K562 (cell line): ENCODE measurements around the gene SPATA32. TPM values are rescaled to one million over a fixed set of nuclear protein-coding genes. Genes with fewer than 3 reads are reported as not detected.

Source experiments
- ATAC-seq: fragments of 200-7000 bp; cut with Tn5 transposase; 3 replicates; pipeline ENCODE4 v1.9.1; 2020; ENCODE audit warnings: moderate library complexity
- BruUV-seq: library from RNA; stranded (reverse); fragments of 400-500 nt; replicated peaks from 2 replicates; lab custom pipeline; 2021; lab: Mats Ljungman, UMichigan
- CTCF ChIA-PET: fragments of 300-600 bp; formaldehyde crosslinking; extraction: SDS; loops from one replicate; lab custom pipeline; 2021; ENCODE audit warnings: low intra/inter-chr PET ratio; lab: Yijun Ruan, JAX
- POLR2A ChIA-PET: fragments of 300-600, 350-650 bp; sonication (Branson Sonifier 250); formaldehyde crosslinking; extraction: SDS; loops from one replicate; lab custom pipeline; 2021; ENCODE audit warnings: antibody characterized with exemption, inconsistent platforms; lab: Yijun Ruan, JAX
- DNase-seq, 4 experiments: peaks; one replicate each; pipeline versions ENCODE4 v3.0.0 to v3.0.0-alpha.2; 2011 to 2018; ENCODE audit warnings: low spot score in 3 of 4, mixed read lengths in 3 of 4; ENCODE audit errors: extremely low read depth in 1 of 4
- FAIRE-seq: peaks from 2 replicates; lab custom pipeline; 2011; peaks lifted over from hg19 to GRCh38; lab: Jason Lieb, UNC
- H2AFZ ChIP-seq: 2 replicates; pipeline ENCODE4 v1.6.0; 2011; ENCODE audit warnings: low read depth, low read length, control low read depth, inconsistent platforms
- H3K27ac ChIP-seq: fragments of 200-600 bp; 3 replicates; pipeline ENCODE4 v1.8.0; 2011; ENCODE audit warnings: low read depth, mild to moderate bottlenecking, control low read depth, inconsistent platforms, low read length, moderate library complexity, mixed read lengths; ENCODE audit errors: extremely low read depth
- H3K27me3 ChIP-seq, 2 experiments: fragments of 300-600 bp in 1 of 2; 2 replicates in 1 of 2; 3 replicates in 1 of 2; pipeline versions ENCODE4 v1.6.0 to v1.8.0; 2011; ENCODE audit warnings: inconsistent platforms in 2 of 2, low read length in 2 of 2, mild to moderate bottlenecking in 1 of 2, mixed read lengths in 1 of 2, moderate library complexity in 1 of 2; ENCODE audit not compliant: control insufficient read depth in 2 of 2, insufficient read depth in 2 of 2
- H3K36me3 ChIP-seq: fragments of 300-600 bp; 3 replicates; pipeline ENCODE4 v1.8.0; 2011; ENCODE audit warnings: mild to moderate bottlenecking, low read length, inconsistent platforms; ENCODE audit not compliant: control insufficient read depth, insufficient read depth
- H3K4me1 ChIP-seq, 2 experiments: fragments of 200-600 bp in 1 of 2; replicated peaks in 1 of 2; 2 replicates in 1 of 2; 3 replicates in 1 of 2; pipeline versions ENCODE4 v1.5.1 to v1.8.0; 2011; ENCODE audit warnings: inconsistent platforms in 2 of 2, low read length in 2 of 2, mild to moderate bottlenecking in 1 of 2, mixed read lengths in 1 of 2, moderate library complexity in 1 of 2; ENCODE audit not compliant: control insufficient read depth in 2 of 2, insufficient read depth in 2 of 2
- H3K4me2 ChIP-seq: 2 replicates; pipeline ENCODE4 v1.6.1; 2011; ENCODE audit warnings: low read length, control low read depth, inconsistent platforms, mixed read lengths; ENCODE audit not compliant: insufficient read depth
- H3K4me3 ChIP-seq: fragments of 200-600 bp; sonication (generic), shearing (Covaris generic); 2 replicates; pipeline ENCODE4 v1.5.1; 2016; ENCODE audit warnings: control low read depth, inconsistent platforms
- H3K79me2 ChIP-seq: fragments of 200-600 bp; 3 replicates; pipeline ENCODE4 v1.8.0; 2011; ENCODE audit warnings: low read length, inconsistent platforms; ENCODE audit not compliant: control insufficient read depth, insufficient read depth
- H3K9ac ChIP-seq, 2 experiments: 2 replicates each; pipeline versions ENCODE4 v1.6.0 to v1.6.1; 2011; ENCODE audit warnings: low read depth in 2 of 2, low read length in 2 of 2, control low read depth in 1 of 2, inconsistent platforms in 1 of 2, mild to moderate bottlenecking in 1 of 2, mixed read lengths in 1 of 2; ENCODE audit not compliant: insufficient read depth in 1 of 2
- H3K9me1 ChIP-seq: one replicate; pipeline ENCODE4 v1.6.0; 2011; ENCODE audit warnings: inconsistent platforms, mild to moderate bottlenecking, low read length, moderate library complexity; ENCODE audit not compliant: control insufficient read depth, insufficient read depth
- H3K9me3 ChIP-seq: replicated peaks from 2 replicates; pipeline ENCODE4 v1.5.1; 2011; ENCODE audit warnings: low read depth, low read length, inconsistent platforms; ENCODE audit not compliant: control insufficient read depth, insufficient read depth
- H4K20me1 ChIP-seq: replicated peaks from 2 replicates; pipeline ENCODE4 v1.6.1; 2011; ENCODE audit warnings: low read length, inconsistent platforms, mixed read lengths; ENCODE audit not compliant: control insufficient read depth, insufficient read depth
- CBX8 ChIP-seq: fragments of 200-600 bp; sonication (generic); IDR thresholded peaks from 2 replicates; pipeline ENCODE4 v1.6.1; 2012; ENCODE audit warnings: borderline replicate concordance, mixed run types, low read depth, mild to moderate bottlenecking, moderate library complexity, mixed read lengths, low read length, control low read depth, inconsistent platforms; ENCODE audit not compliant: poor library complexity, severe bottlenecking; ENCODE audit errors: extremely low read depth
- FOSL1 ChIP-seq: fragments of 200-800 bp; sonication (Bioruptor generic); conservative IDR thresholded peaks from 2 replicates; pipeline ENCODE4 v1.6.1; 2016; ENCODE audit warnings: missing genetic modification characterization, missing compliant biosample characterization
- GTF2F1 ChIP-seq: IDR thresholded peaks from 2 replicates; pipeline ENCODE4 v1.6.1; 2011; ENCODE audit warnings: low read depth, low read length, improper control_type of control experiment
- JUN ChIP-seq, 2 experiments: sonication (generic) in 1 of 2; formaldehyde crosslinking in 1 of 2; IDR thresholded peaks; 2 replicates each; pipeline versions ENCODE4 v1.6.1 to v1.8.0; 2012 to 2022; ENCODE audit warnings: borderline replicate concordance in 2 of 2, mild to moderate bottlenecking in 2 of 2, improper control_type of control experiment in 1 of 2, low read depth in 1 of 2, low read length in 1 of 2, missing genetic modification reagents in 1 of 2
- JUND ChIP-seq, 2 experiments: IDR thresholded peaks; 2 replicates in 1 of 2; 3 replicates in 1 of 2; pipeline ENCODE4 v1.6.1; 2011; ENCODE audit warnings: borderline replicate concordance in 2 of 2, low read depth in 2 of 2, low read length in 2 of 2, improper control_type of control experiment in 1 of 2, missing biosample characterization in 1 of 2, missing genetic modification characterization in 1 of 2, missing genetic modification reagents in 1 of 2
- NCOA2 ChIP-seq, 2 experiments: fragments of 450-650 bp; IDR thresholded peaks; 2 replicates each; pipeline ENCODE4 v1.6.1; 2018; ENCODE audit warnings: mild to moderate bottlenecking in 2 of 2, moderate library complexity in 1 of 2; ENCODE audit not compliant: partially characterized antibody in 2 of 2
- PCBP1 ChIP-seq: fragments of 200-400 bp; formaldehyde crosslinking; IDR thresholded peaks from 2 replicates; pipeline ENCODE4 v1.6.1; 2018; ENCODE audit warnings: mild to moderate bottlenecking, low read depth, low read length; ENCODE audit not compliant: poor library complexity, severe bottlenecking
- RCOR1 ChIP-seq, 2 experiments: IDR thresholded peaks; 2 replicates each; pipeline ENCODE4 v1.6.1; 2012; ENCODE audit warnings: low read depth in 2 of 2, low read length in 2 of 2, borderline replicate concordance in 1 of 2, improper control_type of control experiment in 1 of 2
- SMAD4 ChIP-seq: fragments of 250-450 bp; sonication (Bioruptor Pico); conservative IDR thresholded peaks from 2 replicates; pipeline ENCODE4 v1.8.0; 2021; ENCODE audit warnings: inconsistent platforms, mild to moderate bottlenecking, moderate library complexity
- SMARCA4 ChIP-seq: fragments of 450-650 bp; IDR thresholded peaks from 2 replicates; pipeline ENCODE4 v1.6.1; 2016
- SMARCE1 ChIP-seq: fragments of 450-650 bp; IDR thresholded peaks from 2 replicates; pipeline ENCODE4 v1.7.1; 2016; ENCODE audit warnings: mild to moderate bottlenecking
- SPI1 ChIP-seq: IDR thresholded peaks from 2 replicates; pipeline ENCODE4 v1.6.1; 2011; ENCODE audit warnings: low read depth, low read length, control low read depth, borderline replicate concordance
- TSC22D4 ChIP-seq: fragments of 450-650 bp; IDR thresholded peaks from 2 replicates; pipeline ENCODE4 v1.6.1; 2016; ENCODE audit warnings: missing genetic modification characterization, missing biosample characterization, control low read depth
- ZFX ChIP-seq: sonication (generic); formaldehyde crosslinking; IDR thresholded peaks from 2 replicates; pipeline ENCODE4 v1.8.0; 2022; ENCODE audit warnings: mild to moderate bottlenecking, missing genetic modification reagents, moderate library complexity
- WGBS: fragments of 100-300 bp; shearing (Covaris generic); methylation state at CpG from one replicate; pipeline ENCODE4 v1.1.6; 2016; ENCODE audit warnings: low coverage, mixed read lengths; ENCODE audit not compliant: insufficient coverage; ENCODE audit errors: missing lambda C conversion rate; 5-methylcytosine and 5-hydroxymethylcytosine counted together
- in situ Hi-C: fragments of 300-500 bp; cut with MboI; formaldehyde crosslinking; loops from 4 replicates; pipeline ENCODE4 v1.15.0; 2018; ENCODE audit warnings: inconsistent platforms, mixed read lengths
- intact Hi-C: fragments of 100-400 bp; cut with micrococcal nuclease; formaldehyde crosslinking; loops from 2 replicates; pipeline ENCODE4 v1.14.2; 2022
- polyA plus RNA-seq, 8 experiments: library from polyadenylated mRNA; depleted of rRNA in 4 of 8; stranded (reverse) in 5 of 8; unstranded in 3 of 8; fragments of >200 nt; fragmentation: Nextera tagmentation in 2 of 8; fragmentation: Illumina TruSeq in 1 of 8; extraction: Ambion mirVana in 2 of 8; extraction: Trizol in 1 of 8; gene quantifications; 2 replicates each; pipeline versions ENCODE4 v1.2.1 to v1.2.3, GENCODE V29; 2011 to 2014; ENCODE audit warnings: inconsistent platforms in 1 of 8, missing spikeins in 1 of 8
- total RNA-seq, 7 experiments: library from RNA; depleted of rRNA in 6 of 7; stranded (reverse); fragments of >200 nt in 6 of 7; fragmentation: Illumina TruSeq in 2 of 7; extraction: Trizol in 2 of 7; gene quantifications; 2 replicates each; pipeline versions ENCODE4 v1.2.1 to v1.2.3, GENCODE V29; 2011 to 2021; ENCODE audit warnings: low replicate concordance in 1 of 7
- TF ChIP-seq, protein P1 (sequence below), 2 experiments: fragments of 200-800 bp in 1 of 2; sonication (Bioruptor generic) in 1 of 2; sonication (generic) in 1 of 2; formaldehyde crosslinking in 1 of 2; IDR thresholded peaks in 1 of 2; conservative IDR thresholded peaks in 1 of 2; 2 replicates each; pipeline versions ENCODE4 v1.5.0 to v1.6.1; 2016 to 2020; ENCODE audit warnings: missing compliant biosample characterization in 1 of 2, missing genetic modification characterization in 1 of 2, missing genetic modification reagents in 1 of 2
- TF ChIP-seq, protein P2 (sequence below): sonication (generic); IDR thresholded peaks from 2 replicates; pipeline ENCODE4 v1.6.1; 2016

Gene SPATA32
- total and polyA plus RNA-seq, 9 of the 15 experiments (the other 6 are each of a cell fraction or from before 2014, with no cell fraction given), result 0.03 to 0.06 TPM; not detected in 7

DNA sequence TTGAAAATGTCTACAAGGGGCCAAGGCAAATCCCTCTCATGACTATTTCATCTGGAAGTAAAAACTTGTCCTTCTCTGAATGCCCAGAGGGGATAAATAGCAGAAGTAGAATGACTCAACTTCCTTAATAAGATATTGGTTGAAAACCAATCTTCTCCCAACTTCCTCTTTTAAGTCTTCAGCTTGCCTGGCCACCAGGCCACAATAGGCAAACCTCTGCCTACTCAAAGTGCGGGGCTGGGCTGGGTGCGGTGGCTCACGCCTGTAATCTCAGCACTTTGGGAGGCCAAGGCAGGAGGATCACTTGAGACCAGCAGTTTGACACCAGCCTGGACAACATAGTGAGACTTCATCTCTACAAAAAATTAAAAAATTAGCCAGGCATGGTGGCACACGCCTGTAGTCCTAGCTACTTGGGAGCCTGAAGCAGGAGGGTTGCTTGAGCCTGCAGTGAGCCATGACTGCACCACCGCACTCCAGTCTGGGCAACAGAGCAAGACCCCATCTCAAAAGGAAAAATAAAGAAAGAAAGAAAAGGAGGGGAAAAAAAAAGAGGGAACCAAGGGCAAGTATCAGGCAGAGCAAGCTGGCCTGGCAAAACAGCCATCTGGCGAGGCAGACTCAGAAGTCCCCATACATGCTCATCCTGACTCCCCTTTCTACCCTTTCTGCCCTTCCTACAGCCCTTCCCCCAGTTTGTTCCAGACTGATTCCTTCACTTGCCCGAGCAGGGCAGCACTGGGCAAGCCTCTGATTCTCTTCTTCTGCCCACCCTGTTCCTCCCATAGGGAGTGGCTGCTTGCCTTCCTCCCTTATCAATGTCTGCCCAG is 34.3 kb upstream of the SPATA32 start:
- DNase-seq, result no peak
- Histone ChIP-seq H3K27ac (no peak overlapping the region), H2AFZ (no peak overlapping the region), H3K36me3 (peaks cover 14% of the 10 kb centered on the region), H3K79me2 (peaks cover 36% of the 10 kb centered on the region), H3K4me2 (no peak overlapping the region), H3K27me3 (no peaks in the 10 kb centered on the region), H3K4me3 (no peak overlapping the region), H3K9ac (peak overlapping the region in 1 of 2 experiments; percentile 65; a peak in 1 of 4 replicates), H4K20me1 (peaks cover 41% of the 10 kb centered on the region), H3K9me3 (no peaks in the 10 kb centered on the region), H3K9me1 (peaks cover 5% of the 10 kb centered on the region), H3K4me1 (peaks cover 15 to 24% of the 10 kb centered on the region in 2 experiments)
- BruUV-seq, result no TSS peak
- POLR2A ChIA-PET, result interaction anchor here (0.9 to 1.3 kb wide), 6 partner anchors 9 to 30 kb away, joined by 3 read pairs; partner anchors contain the start of gene MAP3K14
- FAIRE-seq, result no peak
- CTCF ChIA-PET, result no interaction called here
- intact Hi-C loops, result no loop called here
- WGBS, result 56% methylated on average over 7 of the region's 7 CpGs
- in situ Hi-C loops, result no loop called here
- ATAC-seq, result peak; percentile 39; the same call in 1 of the 3 replicates
- TF ChIP-seq PCBP1, result no peak
- no peak for TF ChIP-seq GTF2F1
- TF ChIP-seq, protein P1, sequence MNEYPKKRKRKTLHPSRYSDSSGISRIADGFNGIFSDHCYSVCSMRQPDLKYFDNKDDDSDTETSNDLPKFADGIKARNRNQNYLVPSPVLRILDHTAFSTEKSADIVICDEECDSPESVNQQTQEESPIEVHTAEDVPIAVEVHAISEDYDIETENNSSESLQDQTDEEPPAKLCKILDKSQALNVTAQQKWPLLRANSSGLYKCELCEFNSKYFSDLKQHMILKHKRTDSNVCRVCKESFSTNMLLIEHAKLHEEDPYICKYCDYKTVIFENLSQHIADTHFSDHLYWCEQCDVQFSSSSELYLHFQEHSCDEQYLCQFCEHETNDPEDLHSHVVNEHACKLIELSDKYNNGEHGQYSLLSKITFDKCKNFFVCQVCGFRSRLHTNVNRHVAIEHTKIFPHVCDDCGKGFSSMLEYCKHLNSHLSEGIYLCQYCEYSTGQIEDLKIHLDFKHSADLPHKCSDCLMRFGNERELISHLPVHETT (CRISPR knock-in tag; conservative IDR thresholded peaks at IDR 0.05 in 1 of 2, IDR thresholded peaks at IDR 0.05 in 1 of 2), result no peak
- TF ChIP-seq, protein P2, sequence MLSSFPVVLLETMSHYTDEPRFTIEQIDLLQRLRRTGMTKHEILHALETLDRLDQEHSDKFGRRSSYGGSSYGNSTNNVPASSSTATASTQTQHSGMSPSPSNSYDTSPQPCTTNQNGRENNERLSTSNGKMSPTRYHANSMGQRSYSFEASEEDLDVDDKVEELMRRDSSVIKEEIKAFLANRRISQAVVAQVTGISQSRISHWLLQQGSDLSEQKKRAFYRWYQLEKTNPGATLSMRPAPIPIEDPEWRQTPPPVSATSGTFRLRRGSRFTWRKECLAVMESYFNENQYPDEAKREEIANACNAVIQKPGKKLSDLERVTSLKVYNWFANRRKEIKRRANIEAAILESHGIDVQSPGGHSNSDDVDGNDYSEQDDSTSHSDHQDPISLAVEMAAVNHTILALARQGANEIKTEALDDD, result peak; percentile 38; the same call in 1 of the 2 replicates
- TF ChIP-seq SMARCA4, result peak; percentile 32; the same call in 1 of the 2 replicates
- TF ChIP-seq SPI1, result peak; percentile 92
- TF ChIP-seq RCOR1 (IDR thresholded peaks at IDR 0.05; ENCODE audit: borderline replicate concordance in 1 of 2, low read depth in 2 of 2, low read length in 2 of 2), result 0 out of 4 replicates have a peak, but pooled peaks of 1 of the 2 experiments have one; percentile 15
- peak; percentile 37; the same call in 1 of the 2 replicates for TF ChIP-seq JUN (IDR thresholded peaks at IDR 0.05; ENCODE audit: borderline replicate concordance, low read depth, low read length)
- TF ChIP-seq JUN (CRISPR knock-in tag; IDR thresholded peaks at IDR 0.05; ENCODE audit: borderline replicate concordance), result no peak
- peak; percentile 58; the same call in 1 of the 2 replicates for TF ChIP-seq SMARCE1
- TF ChIP-seq JUND (IDR thresholded peaks at IDR 0.05; ENCODE audit: borderline replicate concordance, low read depth, low read length), result peak; percentile 66
- TF ChIP-seq JUND (tag; IDR thresholded peaks at IDR 0.05; ENCODE audit: borderline replicate concordance, low read depth, low read length), result no peak; the same call in 2 of the 3 replicates
- 0 out of 2 replicates have a peak, but pooled peaks have one; percentile 24 for TF ChIP-seq ZFX (CRISPR knock-in tag)
- TF ChIP-seq TSC22D4 (tag), result no peak
- TF ChIP-seq CBX8, result no peak
- TF ChIP-seq NCOA2 (IDR thresholded peaks at IDR 0.05; ENCODE audit: partially characterized antibody in 2 of 2), result no peak
- TF ChIP-seq SMAD4 (CRISPR knock-in tag), result no peak
- TF ChIP-seq FOSL1 (tag), result peak; percentile 43
